ENCODE measurements around the gene POLR2L.

Gene POLR2L

GRCh38 chr11:842370-843002, at the start of gene POLR2L, which contains the start of gene TSPAN4:
TSS of gene POLR2L (minus strand) at chr11:842529. CDS start at chr11:842508, 21 bp downstream.
TSS of gene TSPAN4 (plus strand) at chr11:842852. CDS start at chr11:850305, 7,453 bp downstream.
- Histone ChIP-seq H3K36me3 (ENCODE audit: control insufficient read depth, low read depth, low read length) (peaks cover 22% of the 10 kb centered on the region), H3K4me1 (ENCODE audit: control insufficient read depth, low read depth, low read length) (peaks cover 13% of the 10 kb centered on the region), H3K27me3 (ENCODE audit: control insufficient read depth, insufficient read depth, low read length) (peaks cover 4% of the 10 kb centered on the region), H3K9me3 (ENCODE audit: control insufficient read depth, low read depth, low read length) (no peaks in the 10 kb centered on the region), H3K9ac (ENCODE audit: low read length) (peak within 1 kb of the TSS; percentile 85), H3K27ac (ENCODE audit: low read length) (peak within 1 kb of the TSS; percentile 91), H3K4me3 (ENCODE audit: low read length) (peak within 1 kb of the TSS; percentile 89)

GRCh38 chr11:890794-891540, 48.6 kb upstream of the POLR2L start:
- no peaks in the 10 kb centered on the region for H3K4me1 ChIP-seq (ENCODE audit: control insufficient read depth, low read depth, low read length)
- H3K9me3 ChIP-seq (ENCODE audit: control insufficient read depth, low read depth, low read length): no peaks in the 10 kb centered on the region
- no peaks in the 10 kb centered on the region for H3K36me3 ChIP-seq (ENCODE audit: control insufficient read depth, low read depth, low read length)
- no peaks in the 10 kb centered on the region for H3K27me3 ChIP-seq (ENCODE audit: control insufficient read depth, insufficient read depth, low read length)
- H3K9ac ChIP-seq (ENCODE audit: low read length): no peak overlapping the region
- no peak overlapping the region for H3K4me3 ChIP-seq (ENCODE audit: low read length)
- no peak overlapping the region for H3K27ac ChIP-seq (ENCODE audit: low read length)

- no peaks in the 10 kb centered on the region for H3K4me1 ChIP-seq (ENCODE audit: control insufficient read depth, low read depth, low read length)
- no peak overlapping the region for H3K27ac ChIP-seq (ENCODE audit: low read length)
- H3K9me3 ChIP-seq (ENCODE audit: control insufficient read depth, low read depth, low read length): no peaks in the 10 kb centered on the region
- H3K36me3 ChIP-seq (ENCODE audit: control insufficient read depth, low read depth, low read length): no peaks in the 10 kb centered on the region
- no peak overlapping the region for H3K4me3 ChIP-seq (ENCODE audit: low read length)
- no peaks in the 10 kb centered on the region for H3K27me3 ChIP-seq (ENCODE audit: control insufficient read depth, insufficient read depth, low read length)
- H3K9ac ChIP-seq (ENCODE audit: low read length): no peak overlapping the region
Measured at GRCh38 chr11:889687-890475, 47.6 kb upstream of the POLR2L start.

- Histone ChIP-seq H3K4me3 (ENCODE audit: low read length) (no peak overlapping the region), H3K27me3 (ENCODE audit: control insufficient read depth, insufficient read depth, low read length) (no peaks in the 10 kb centered on the region), H3K27ac (ENCODE audit: low read length) (no peak overlapping the region), H3K4me1 (ENCODE audit: control insufficient read depth, low read depth, low read length) (no peaks in the 10 kb centered on the region), H3K9me3 (ENCODE audit: control insufficient read depth, low read depth, low read length) (no peaks in the 10 kb centered on the region), H3K9ac (ENCODE audit: low read length) (no peak overlapping the region), H3K36me3 (ENCODE audit: control insufficient read depth, low read depth, low read length) (no peaks in the 10 kb centered on the region)
Measured at GRCh38 chr11:889257-889656, 46.9 kb upstream of the POLR2L start.

- H3K4me3 ChIP-seq (ENCODE audit: low read length): no peak overlapping the region
- no peaks in the 10 kb centered on the region for H3K4me1 ChIP-seq (ENCODE audit: control insufficient read depth, low read depth, low read length)
- H3K36me3 ChIP-seq (ENCODE audit: control insufficient read depth, low read depth, low read length): no peaks in the 10 kb centered on the region
- H3K27me3 ChIP-seq (ENCODE audit: control insufficient read depth, insufficient read depth, low read length): no peaks in the 10 kb centered on the region
- H3K9me3 ChIP-seq (ENCODE audit: control insufficient read depth, low read depth, low read length): no peaks in the 10 kb centered on the region
- no peak overlapping the region for H3K9ac ChIP-seq (ENCODE audit: low read length)
- no peak overlapping the region for H3K27ac ChIP-seq (ENCODE audit: low read length)
Measured at GRCh38 chr11:888310-889212, 46.2 kb upstream of the POLR2L start.

GRCh38 chr11:887589-887988, 45.3 kb upstream of the POLR2L start:
- Histone ChIP-seq H3K4me3 (ENCODE audit: low read length) (no peak overlapping the region), H3K9me3 (ENCODE audit: control insufficient read depth, low read depth, low read length) (no peaks in the 10 kb centered on the region), H3K9ac (ENCODE audit: low read length) (no peak overlapping the region), H3K4me1 (ENCODE audit: control insufficient read depth, low read depth, low read length) (no peaks in the 10 kb centered on the region), H3K27ac (ENCODE audit: low read length) (no peak overlapping the region), H3K36me3 (ENCODE audit: control insufficient read depth, low read depth, low read length) (no peaks in the 10 kb centered on the region), H3K27me3 (ENCODE audit: control insufficient read depth, insufficient read depth, low read length) (no peaks in the 10 kb centered on the region)

- Histone ChIP-seq H3K27me3 (ENCODE audit: control insufficient read depth, insufficient read depth, low read length) (no peaks in the 10 kb centered on the region), H3K4me3 (ENCODE audit: low read length) (no peak overlapping the region), H3K9me3 (ENCODE audit: control insufficient read depth, low read depth, low read length) (no peaks in the 10 kb centered on the region), H3K9ac (ENCODE audit: low read length) (no peak overlapping the region), H3K36me3 (ENCODE audit: control insufficient read depth, low read depth, low read length) (peaks cover 6% of the 10 kb centered on the region), H3K27ac (ENCODE audit: low read length) (no peak overlapping the region), H3K4me1 (ENCODE audit: control insufficient read depth, low read depth, low read length) (no peaks in the 10 kb centered on the region)
Measured at GRCh38 chr11:886568-886967, 44.2 kb upstream of the POLR2L start.

- Histone ChIP-seq H3K9ac (ENCODE audit: low read length) (no peak overlapping the region), H3K27me3 (ENCODE audit: control insufficient read depth, insufficient read depth, low read length) (no peaks in the 10 kb centered on the region)
Measured at GRCh38 chr11:884578-885070, 42.3 kb upstream of the POLR2L start.

GRCh38 chr11:883527-883926, 41.2 kb upstream of the POLR2L start:
- Histone ChIP-seq H3K9me3 (ENCODE audit: control insufficient read depth, low read depth, low read length) (no peaks in the 10 kb centered on the region), H3K27me3 (ENCODE audit: control insufficient read depth, insufficient read depth, low read length) (no peaks in the 10 kb centered on the region), H3K36me3 (ENCODE audit: control insufficient read depth, low read depth, low read length) (peaks cover 10% of the 10 kb centered on the region), H3K4me3 (ENCODE audit: low read length) (no peak overlapping the region), H3K4me1 (ENCODE audit: control insufficient read depth, low read depth, low read length) (no peaks in the 10 kb centered on the region), H3K9ac (ENCODE audit: low read length) (no peak overlapping the region), H3K27ac (ENCODE audit: low read length) (no peak overlapping the region)

More at GRCh38 chr11:884578-885070, 42.3 kb upstream of the POLR2L start:
- Histone ChIP-seq H3K36me3 (ENCODE audit: control insufficient read depth, low read depth, low read length) (peaks cover 10% of the 10 kb centered on the region), H3K4me1 (ENCODE audit: control insufficient read depth, low read depth, low read length) (no peaks in the 10 kb centered on the region), H3K27ac (ENCODE audit: low read length) (no peak overlapping the region), H3K9me3 (ENCODE audit: control insufficient read depth, low read depth, low read length) (no peaks in the 10 kb centered on the region), H3K4me3 (ENCODE audit: low read length) (no peak overlapping the region)

GRCh38 chr11:882596-882995, 40.3 kb upstream of the POLR2L start:
- no peaks in the 10 kb centered on the region for H3K4me1 ChIP-seq (ENCODE audit: control insufficient read depth, low read depth, low read length)
- no peaks in the 10 kb centered on the region for H3K9me3 ChIP-seq (ENCODE audit: control insufficient read depth, low read depth, low read length)
- peaks cover 10% of the 10 kb centered on the region for H3K36me3 ChIP-seq (ENCODE audit: control insufficient read depth, low read depth, low read length)
- no peak overlapping the region for H3K9ac ChIP-seq (ENCODE audit: low read length)
- no peak overlapping the region for H3K4me3 ChIP-seq (ENCODE audit: low read length)
- H3K27ac ChIP-seq (ENCODE audit: low read length): no peak overlapping the region
- H3K27me3 ChIP-seq (ENCODE audit: control insufficient read depth, insufficient read depth, low read length): no peaks in the 10 kb centered on the region
